Activated naive CD8-positive, alpha-beta T cell treated with anti-CD3 and anti-CD28 coated beads, Interleukin-2, amount 50 U/mL, for 16 hours (primary cell): ENCODE data around the gene WWOX.

Source experiments
- DNase-seq: peaks from one replicate; pipeline ENCODE4 v3.0.0-alpha.2; 2020; ENCODE audit warnings: low read depth, low spot score

The WWOX gene

DNA sequence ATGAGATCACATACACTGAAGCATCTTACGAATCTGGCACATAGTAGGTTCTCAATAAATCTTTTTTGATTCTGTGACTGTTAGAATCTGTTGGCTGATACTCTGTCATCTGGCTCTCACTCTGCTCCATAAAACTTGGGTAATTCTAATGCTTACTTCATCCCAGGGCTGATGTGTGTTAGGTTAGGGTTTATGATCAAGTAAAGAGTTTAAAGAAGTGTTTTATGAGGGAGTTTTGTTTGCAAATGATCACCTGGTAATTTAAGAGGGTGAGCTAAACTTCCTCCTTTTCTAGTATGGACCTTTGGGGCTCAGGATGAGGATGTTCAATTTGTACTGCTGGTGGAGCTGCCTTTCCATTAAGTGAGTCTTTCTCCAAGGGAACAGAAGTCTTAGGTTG, 364.1 kb downstream of the WWOX start:
- no peak for DNase-seq

DNA sequence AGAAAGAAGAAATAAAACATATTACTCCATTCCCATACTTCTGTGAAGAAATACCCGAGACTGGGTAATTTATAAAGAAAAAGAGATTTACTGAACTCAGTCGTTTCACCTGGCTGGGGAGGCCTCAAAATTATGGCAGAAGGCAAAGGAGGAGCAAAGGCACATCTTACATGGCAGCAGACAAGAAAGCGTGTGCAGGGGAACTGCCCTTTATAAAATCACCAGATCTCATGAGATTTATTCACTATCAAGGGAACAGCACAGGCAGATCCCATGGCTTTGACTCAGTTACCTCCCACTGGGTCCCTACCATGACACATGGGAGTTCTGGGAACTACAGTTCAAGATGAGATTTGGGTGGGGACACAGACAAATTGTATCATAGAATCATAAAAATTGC, 365.4 kb downstream of the WWOX start:
- DNase-seq: no peak

DNA sequence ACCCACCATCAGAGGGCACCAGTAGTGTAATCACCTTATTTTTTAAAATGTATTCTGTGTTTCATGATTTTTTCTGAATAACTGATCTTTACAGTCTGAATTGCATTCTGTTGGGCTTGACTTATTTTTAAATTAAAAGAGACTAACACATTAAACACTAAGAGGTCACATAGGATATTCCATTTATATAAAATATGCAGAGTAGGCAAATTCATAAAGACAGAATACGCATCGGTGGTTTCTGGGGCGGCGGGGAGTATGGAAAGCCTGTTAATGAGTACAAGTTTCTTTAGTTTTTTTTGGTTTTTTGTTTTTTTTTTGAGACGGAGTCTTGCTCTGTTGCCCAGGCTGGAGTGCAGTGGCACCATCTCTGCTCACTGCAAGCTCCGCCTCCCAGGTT, 366.3 kb downstream of the WWOX start:
- no peak for DNase-seq

DNA sequence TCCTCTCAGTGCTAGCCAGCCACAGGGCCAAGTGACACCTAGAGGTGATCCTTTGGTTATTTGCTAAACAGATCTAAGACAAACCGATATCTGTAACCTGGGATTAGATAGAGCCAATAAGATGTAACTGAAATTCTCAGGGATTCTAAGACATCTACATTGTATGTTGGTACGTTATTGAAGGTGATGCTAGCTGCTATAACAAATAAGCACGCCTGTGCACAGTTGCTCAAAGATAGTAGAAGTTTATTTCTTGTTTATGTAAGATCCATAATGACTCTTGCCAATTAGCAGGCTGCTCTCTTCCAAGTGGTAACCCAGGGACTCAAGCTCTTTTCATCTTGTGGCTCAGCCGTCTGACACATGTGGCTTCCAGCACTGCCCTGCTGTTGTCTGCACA, 370.3 kb downstream of the WWOX start:
- DNase-seq: no peak

DNA sequence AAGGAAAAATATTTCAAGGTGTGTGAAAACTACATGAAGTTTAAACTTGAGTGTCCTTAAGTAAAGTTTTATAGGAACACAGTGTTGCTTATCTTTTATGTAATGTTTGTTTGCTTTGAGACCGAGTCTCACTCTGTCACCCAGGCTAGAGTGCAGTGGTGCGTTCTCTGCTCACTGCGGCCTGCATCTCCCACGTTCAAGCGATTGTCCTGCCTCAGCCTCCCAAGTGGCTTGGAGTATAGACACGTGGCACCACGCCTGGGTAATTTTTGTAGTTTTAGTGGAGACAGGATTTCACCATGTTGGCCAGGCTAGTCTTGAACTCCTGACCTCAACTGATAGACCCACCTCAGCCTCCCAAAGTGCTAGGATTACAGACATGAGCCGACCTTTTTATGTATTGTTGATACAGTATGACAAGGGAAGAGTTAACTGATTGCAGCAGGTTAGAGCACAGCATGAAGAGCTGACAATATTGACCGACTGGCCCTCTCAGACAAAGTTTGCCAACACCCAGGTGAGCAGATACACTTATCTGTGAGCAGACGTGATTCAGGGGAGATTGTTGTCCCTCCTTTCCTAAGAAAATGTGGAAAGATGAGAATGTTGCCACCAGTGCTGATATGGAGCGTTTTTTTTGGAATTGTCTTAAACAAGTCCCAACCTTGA, 373.7 kb downstream of the WWOX start:
- no peak for DNase-seq

DNA sequence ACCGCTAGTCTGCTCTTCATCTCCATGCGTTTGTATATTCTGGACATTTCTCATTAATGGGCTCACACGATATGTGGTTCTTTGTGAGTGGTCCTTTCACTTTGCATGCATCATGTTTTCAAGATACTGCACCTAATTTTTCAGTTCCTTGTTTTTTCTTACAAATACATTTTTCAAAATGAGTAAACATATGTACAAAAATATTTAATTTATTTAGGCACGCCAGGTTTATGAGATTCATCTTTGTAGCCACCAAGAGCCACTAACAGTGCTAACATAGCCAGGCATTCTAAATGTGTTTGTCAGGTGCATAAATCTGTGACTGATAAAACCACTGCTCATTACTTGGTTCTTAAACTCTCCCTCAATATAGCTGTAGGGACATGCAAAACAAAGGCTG, 375.3 kb downstream of the WWOX start:
- DNase-seq: no peak

DNA sequence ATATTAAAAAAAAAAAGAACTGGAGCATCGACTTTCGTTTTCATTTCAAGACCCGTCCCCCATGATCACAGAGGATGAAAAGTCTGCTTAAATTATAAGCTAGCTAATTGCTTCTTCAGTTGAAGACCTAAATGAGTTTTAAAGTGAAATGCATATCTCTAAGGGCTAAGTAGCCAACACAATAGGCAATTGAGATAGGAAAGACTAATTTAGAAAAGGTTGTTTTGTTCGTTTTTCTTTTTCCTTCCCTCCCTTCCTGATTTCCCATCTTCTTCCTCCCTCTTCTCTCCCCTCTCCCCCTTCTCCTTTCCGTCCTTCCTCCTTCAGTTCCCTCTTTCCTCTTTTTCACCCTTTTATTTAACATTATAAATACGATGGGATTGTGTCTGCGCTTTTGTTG, 377.2 kb downstream of the WWOX start:
- DNase-seq: no peak

DNA sequence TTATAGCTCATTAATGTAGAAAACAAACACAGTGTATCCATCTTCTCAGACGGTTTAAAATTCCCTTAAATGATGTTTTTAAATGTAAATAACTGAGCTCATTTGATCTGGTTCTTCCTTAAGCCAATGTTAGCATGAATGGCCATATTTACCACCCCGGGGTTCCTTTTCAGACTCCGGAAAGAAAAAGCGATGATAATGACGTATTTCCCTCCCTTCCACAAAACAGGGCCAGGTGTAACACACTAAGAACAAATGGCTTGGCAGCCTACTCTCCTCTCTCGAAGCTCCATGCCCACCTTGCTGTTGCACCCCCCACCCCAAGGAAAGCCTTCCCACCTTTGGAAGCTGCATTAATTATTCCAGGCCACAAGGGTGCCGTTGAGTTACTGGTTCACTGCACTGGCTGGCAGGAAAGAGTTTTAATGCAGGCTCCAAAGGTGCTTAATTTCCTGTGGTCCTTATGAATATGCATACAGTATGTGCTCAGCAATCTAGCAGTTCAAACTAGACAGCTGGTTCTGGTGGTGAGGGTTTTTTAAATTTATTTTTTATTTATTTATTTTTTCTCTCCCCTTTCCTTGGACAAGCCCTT, 378.9 kb downstream of the WWOX start:
- no peak for DNase-seq

DNA sequence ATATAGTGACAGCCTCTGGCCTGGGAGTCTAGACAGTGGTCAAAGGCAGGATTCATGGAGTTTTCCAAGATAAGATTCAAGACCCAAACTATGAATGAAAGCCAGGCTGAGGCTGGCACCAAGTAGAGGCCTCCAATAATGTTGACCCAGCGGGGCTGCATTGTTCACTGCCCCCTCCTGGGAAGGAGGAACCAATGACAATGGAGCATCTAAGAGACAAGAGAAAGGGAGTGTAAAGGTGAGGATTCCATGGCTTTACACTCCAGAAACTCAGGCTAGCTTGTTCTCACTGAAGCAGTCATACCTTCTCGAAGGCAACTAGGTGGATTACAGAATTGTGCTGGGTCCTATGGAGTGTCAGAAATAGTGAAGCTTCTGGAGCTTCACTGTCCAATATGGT, 380.3 kb downstream of the WWOX start:
- no peak for DNase-seq

DNA sequence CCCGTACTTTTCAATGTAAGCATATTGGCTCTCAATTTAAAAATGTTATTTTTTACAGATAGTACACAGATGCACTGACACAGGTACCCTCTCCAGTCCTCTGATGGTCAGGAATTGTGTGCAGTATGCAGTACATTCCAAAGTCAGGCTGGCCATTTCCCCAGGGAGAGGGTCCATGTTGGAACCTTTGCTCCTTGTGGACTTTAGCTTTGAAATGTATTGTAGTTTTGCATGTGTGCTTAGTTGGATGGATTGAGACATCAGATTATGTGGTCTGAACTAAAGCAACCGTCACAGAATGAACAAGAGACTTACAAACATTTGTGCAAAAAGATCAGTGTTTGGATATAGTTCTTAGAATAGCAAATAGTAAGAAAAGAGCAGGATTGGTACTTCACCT, 381.1 kb downstream of the WWOX start:
- DNase-seq: no peak

DNA sequence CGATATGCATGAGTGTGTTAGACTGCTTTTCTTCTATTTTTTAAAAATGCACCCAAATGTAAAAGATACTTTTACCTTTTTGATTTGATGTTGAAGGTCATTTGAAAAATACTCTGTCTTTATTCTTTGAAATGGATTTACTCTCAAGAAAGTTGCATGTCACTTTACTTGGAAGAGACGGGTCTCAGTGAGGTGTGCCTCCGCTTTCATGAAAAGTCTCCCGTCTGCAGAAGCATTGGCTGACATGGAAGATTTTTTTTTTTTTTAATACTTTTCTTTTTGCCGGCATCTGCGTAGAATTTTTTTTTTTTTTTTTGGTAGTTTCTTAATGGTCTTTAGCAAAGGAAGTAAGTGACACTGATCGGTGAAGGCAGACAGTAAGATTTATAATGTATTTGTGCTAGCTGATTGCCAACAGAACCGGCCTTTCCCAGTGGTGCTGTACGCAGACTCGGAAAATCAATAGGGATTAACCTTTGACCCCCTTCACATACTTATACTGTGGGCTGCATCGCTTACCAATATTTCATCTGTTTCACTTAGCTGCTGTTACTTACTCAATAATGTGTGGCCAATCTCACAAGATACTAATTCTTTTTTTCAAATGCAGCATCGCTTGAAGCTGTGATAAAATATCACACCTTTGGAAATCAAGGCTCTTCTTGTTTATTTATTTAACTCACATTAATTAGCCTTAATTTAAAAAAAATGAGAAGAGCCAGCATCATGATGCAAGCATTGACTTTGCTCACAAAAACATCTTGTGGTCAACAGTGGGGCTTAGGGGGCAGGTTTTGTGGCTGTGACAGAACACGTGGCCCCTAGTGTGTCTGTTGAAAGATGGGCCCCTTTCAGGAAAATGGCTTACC, 383.9 kb downstream of the WWOX start:
- DNase-seq: no peak

DNA sequence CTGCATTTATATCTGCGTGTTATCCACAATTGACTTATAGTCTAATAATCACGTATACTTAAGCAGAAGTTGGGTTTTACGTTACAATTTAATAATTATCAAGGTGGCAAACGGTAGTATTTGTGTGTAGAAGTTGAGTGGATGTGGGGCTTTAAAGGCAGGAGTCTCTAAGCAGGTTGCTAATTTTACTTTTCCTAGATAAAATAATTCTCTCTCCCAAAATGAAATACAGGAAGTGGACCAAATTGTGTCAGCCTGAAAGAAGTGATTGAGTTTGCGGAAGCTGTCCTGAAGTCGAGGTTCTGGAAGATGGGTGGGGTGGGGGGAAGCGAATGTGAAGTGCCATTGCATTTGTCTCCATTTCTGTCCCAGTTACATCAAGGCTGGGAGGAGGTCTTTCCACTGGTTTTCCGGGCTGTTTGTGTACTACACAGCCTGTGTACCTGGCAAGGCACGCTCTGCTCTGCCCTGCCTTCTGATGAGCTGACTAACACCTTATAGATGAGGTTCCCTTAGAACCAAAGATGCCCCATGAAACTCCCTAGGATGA, 385.1 kb downstream of the WWOX start:
- DNase-seq: no peak

DNA sequence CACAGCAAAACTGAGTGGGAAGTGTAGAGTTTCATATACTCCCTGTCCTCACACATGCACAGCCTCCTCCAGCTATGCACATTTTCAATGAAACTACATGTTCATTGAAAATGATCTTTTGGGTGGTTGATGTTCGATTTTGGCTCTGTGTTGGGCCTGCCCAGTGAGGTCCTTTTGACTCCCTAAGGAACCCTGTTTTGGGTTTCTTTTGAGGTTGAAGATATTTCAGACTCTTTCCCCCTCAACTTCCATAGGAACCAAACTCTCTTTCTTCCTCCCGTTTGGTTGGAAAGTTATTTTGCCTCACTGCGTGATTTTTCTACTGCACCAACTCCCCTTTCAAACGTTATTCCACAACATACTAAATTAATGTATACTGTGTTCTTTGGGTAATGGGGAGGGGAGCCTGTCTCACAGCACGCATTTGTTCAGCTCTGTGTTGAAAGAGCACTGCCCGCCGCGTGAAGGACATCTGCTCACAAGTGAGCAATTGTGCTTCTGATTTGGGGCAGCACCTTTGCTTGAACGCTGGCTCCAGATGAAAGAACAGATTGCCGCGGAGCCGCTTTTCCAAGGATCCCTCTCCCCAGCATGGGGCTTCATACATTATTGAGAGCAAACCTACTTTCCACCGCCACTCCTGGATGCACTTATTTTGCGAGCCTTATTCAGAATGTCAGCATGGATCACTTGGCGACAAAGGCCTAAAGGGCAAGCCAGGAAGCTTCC, 385.9 kb downstream of the WWOX start:
- DNase-seq: no peak

DNA sequence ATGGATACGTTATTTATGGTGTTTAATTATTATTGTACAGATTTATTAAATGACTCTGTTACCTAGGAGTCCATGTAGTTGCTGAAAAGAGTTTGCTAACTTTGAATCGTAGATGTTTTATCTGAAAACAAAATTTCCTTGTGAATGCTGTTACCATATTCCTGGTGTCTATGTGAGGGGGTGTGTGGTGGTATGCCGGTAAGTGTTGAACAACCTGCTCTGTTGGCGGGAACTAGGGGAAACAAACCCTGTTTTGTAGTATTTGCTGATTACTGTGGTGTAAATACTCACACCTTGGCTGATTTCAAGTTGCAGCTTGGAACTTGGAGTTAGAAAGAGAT, 386.4 kb downstream of the WWOX start:
- no peak for DNase-seq

DNA sequence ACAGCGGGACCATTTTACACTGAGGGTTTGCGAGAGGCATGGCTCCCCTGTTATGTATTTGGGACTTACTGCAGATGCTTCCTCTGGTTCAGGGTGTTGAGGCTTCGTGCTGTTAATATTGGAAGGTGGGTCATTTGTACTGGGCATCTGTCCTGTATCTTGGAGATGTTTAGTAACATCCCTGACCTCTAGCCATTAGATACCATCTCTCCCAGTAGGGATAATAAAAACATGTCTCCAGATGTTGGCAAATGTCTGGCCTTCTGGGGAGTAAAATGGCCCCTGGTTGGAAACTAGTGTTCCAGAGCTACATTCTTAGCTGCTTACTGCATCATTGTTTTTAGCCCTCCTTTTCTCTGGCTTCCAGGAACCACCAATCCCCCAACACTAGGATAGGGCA, 388.0 kb downstream of the WWOX start:
- DNase-seq: no peak

DNA sequence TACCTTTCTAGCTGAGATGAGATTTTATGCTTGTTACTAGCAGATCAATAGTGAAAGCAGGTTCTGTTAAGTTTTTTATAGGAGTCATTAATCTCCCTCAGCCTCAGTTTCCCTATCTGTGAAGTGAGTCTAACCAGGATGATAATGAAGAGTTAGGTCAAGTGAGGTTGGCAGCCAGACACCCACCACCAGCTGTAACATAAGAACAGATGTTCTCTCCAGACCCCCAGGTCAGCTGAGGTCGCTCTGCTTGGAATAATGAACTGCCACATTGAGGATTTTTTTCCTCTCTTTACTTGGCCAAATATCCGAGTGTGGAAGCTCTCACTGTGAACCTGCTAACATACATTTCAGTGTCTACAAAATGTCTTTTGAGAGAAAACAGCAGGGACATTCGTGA, 389.6 kb downstream of the WWOX start:
- no peak for DNase-seq

DNA sequence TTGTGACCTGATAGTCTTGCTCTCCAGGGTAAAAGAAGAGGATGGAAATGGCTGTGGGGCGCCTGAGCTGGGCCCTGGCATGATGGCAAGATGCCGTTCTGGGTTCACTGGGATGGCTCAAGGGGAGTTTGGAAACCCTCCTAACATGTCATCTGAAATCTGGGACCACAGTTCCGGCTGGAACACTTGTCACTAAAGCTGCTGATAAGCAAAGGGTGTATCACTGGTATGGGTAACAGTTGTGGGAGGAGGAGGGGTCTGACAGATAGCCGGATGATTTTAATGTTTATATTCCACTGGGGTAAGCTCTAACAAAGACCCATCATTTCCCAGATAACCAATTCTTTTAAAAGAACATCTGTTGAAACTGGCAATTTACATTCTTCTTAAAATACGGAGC, 390.2 kb downstream of the WWOX start:
- no peak for DNase-seq

DNA sequence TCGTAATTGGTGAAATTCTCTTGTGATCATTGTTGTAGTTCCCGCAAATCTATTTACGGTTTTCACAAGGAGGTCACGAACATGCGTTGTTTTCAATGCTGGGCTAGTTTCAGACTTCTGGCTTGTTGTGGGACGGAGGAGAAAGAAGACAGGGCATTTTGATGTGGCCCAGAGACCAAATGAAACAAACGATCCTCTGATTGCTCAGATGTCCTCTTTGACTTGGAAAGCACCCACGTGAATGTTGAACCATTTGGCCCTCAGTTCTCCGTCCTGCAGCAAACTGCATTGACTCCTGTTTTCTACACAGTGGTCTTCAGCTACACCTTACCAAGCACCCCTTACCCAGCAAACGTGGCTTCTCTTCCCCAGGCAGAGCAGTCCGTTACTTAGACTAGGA, 391.0 kb downstream of the WWOX start:
- DNase-seq: no peak

DNA sequence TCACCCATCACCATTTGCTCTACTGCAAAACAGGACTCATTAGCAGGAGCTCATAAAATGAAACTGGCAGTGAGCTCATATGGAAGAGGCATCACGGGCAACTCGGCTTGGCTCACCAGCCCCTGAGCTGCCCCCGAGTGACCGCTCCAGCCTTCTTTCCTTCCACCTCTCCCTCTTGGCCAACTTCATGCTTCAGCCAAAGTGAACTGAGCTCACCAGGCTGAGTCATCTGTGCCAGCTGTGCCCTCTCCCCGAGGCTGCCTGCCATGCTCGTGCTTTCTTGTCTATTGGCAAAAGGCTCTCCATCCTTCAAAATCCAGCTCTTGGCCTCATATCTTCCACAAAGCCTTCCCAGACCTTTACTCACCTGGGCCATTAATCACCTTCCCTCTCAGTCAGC, 391.4 kb downstream of the WWOX start:
- no peak for DNase-seq

DNA sequence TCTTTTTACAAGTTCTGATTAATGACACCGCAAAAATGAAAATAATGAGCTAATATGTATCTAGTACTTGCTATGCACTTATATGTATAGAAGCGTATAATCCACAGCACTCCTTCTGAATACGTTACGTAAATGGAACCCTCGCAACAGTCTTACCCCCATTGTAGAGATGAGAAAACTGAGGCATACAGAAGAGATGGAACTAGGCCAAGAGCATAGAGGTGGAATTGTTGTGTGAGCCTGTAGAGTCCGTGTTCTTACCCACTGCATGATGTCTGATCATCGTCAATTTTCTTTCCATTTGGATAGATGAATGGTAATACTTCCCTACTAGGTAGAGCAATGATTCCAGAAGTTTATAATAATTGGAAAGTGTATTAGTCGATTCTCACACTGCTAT, 394.1 kb downstream of the WWOX start:
- DNase-seq: no peak

DNA sequence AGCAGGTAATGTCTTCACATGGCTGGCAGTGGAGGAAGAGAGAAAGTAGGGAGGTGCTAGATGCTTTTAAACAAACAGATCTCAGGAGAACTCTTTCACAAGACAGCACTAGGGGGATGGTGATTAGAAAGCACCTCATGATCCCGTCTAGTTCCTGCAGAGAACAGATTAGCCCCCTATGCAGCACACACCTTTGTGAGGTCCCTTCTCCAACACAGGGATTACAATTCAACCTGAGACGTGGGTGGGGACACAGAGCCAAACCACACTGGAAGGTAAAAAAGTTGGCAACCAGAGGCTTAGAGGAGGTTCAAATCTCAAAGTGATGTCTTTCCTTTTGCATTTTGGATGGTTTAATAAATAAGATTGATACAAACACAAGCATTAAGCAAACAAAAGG, 394.7 kb downstream of the WWOX start:
- DNase-seq: no peak

DNA sequence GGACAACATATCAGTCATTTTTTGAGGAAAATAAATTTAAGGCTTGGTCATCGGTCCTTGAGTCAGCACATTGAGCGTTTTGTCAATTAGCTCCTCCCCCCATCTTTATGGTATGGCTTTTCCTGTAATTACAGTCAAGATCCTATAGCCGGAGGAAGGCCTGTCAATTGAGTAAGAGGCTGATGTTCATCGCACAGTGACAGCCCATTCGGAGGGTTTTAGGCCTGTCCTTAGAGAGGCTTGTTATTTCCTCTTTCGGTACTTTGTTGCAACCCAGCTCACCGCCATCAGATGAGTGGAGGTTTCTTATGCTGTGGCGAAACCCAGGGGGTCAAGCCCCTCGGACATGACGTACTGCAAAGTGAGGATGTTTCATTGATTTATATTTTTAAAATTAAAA, 395.2 kb downstream of the WWOX start:
- no peak for DNase-seq
